Measurements from ENCODE around the gene PEX13.

Gene PEX13

DNA sequence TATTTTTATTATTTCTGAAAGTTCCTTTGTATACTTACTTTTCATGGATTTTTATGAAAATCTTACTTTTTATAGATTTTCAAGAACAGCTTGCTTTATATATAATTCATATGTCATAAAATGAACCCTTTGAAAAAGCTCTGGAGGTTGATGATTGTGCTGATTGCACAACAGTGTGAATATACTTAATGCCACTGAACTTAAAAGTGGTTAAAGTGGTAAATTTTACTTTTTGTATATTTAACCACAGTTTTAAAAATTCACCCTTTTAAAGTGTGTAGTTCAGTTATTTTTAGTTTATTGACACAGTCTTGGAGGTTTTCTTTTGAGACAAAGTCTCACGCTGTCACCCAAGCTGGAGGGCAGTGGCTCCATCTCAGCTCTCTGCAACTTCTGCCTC lies 56.6 kb downstream of the PEX13 start:
- H3K27ac ChIP-seq: no peak overlapping the region; the same call in 1 of the 2 replicates
- H3K4me3 ChIP-seq: no peak overlapping the region
- TF ChIP-seq EZH2 (IDR thresholded peaks at IDR 0.05): no peak
- no peak for TF ChIP-seq FOXP2 (optimal IDR thresholded peaks at IDR 0.05; ENCODE audit: control extremely low read depth, extremely low read length, insufficient read depth)
- H3K9me3 ChIP-seq (ENCODE audit: low read depth, low read length): no peaks in the 10 kb centered on the region
- H3K9ac ChIP-seq (ENCODE audit: insufficient read length): no peak overlapping the region
- H3K36me3 ChIP-seq (ENCODE audit: insufficient read depth, low read length): peaks cover 29% of the 10 kb centered on the region
- no peak for DNase-seq (ENCODE audit: low read depth, low spot score)

DNA sequence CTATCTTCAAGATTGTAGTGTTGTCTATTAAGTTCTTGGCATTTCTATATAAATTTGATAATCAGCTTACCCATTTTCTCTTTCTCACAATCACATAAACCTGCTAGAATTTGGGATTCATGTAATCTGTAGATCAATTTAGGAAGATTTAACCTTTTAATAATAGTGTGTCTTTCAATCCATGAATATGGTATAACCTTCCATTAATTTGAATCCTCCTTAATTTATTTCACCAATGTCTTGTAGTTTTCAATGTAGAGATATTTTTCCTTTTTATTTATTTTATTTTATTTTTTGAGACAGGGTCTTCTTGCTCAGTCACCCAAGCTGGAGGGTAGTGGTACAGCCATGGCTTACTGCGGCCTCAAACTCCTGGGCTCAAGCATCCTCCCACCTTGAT lies 68.4 kb downstream of the PEX13 start:
- no peak for DNase-seq (ENCODE audit: low read depth, low spot score)
- Histone ChIP-seq H3K27ac (no peak overlapping the region), H3K9me3 (ENCODE audit: low read depth, low read length) (no peaks in the 10 kb centered on the region), H3K36me3 (ENCODE audit: insufficient read depth, low read length) (peaks cover 7% of the 10 kb centered on the region; the same call in 1 of the 2 replicates), H3K9ac (ENCODE audit: insufficient read length) (no peak overlapping the region), H3K4me3 (no peak overlapping the region)
- TF ChIP-seq FOXP2 (optimal IDR thresholded peaks at IDR 0.05; ENCODE audit: control extremely low read depth, extremely low read length, insufficient read depth): no peak
- TF ChIP-seq POLR2AphosphoS5 (IDR thresholded peaks at IDR 0.05; ENCODE audit: borderline replicate concordance, low read depth, low read length): no peak
- no peak for TF ChIP-seq EZH2 (IDR thresholded peaks at IDR 0.05)

DNA sequence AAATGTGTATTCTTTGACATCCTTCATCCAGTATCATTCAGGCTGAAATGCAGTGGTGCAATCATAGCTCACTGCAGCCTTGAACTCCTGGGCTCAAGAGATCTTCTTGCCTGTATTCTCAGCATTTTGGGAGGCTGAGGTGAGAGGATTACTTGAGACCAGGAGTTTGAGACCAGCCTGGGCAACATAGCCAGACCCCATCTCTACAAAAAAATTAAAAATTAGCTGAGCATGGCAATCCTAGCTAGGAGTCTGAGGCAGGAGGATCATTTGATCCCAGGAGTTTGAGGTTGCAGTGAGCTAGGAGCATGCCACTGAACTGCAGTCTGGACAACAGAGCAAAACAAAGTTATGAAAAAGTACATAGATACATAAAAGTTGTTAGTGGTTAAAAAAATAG lies 72.3 kb downstream of the PEX13 start:
- DNase-seq (ENCODE audit: low read depth, low spot score): no peak
- no peak overlapping the region for H3K4me3 ChIP-seq
- peaks cover 7% of the 10 kb centered on the region; the same call in 1 of the 2 replicates for H3K36me3 ChIP-seq (ENCODE audit: insufficient read depth, low read length)
- no peak overlapping the region for H3K27ac ChIP-seq
- H3K9me3 ChIP-seq (ENCODE audit: low read depth, low read length): no peaks in the 10 kb centered on the region
- H3K9ac ChIP-seq (ENCODE audit: insufficient read length): no peak overlapping the region
- no peak for TF ChIP-seq EZH2 (IDR thresholded peaks at IDR 0.05)
- TF ChIP-seq FOXP2 (optimal IDR thresholded peaks at IDR 0.05; ENCODE audit: control extremely low read depth, extremely low read length, insufficient read depth): no peak
- no peak for TF ChIP-seq POLR2AphosphoS5 (IDR thresholded peaks at IDR 0.05; ENCODE audit: borderline replicate concordance, low read depth, low read length)

GRCh38 chr2:61090386-61090921 lies 72.9 kb downstream of the PEX13 start:
- Histone ChIP-seq H3K4me3 (no peak overlapping the region), H3K9me3 (ENCODE audit: low read depth, low read length) (no peaks in the 10 kb centered on the region), H3K36me3 (ENCODE audit: insufficient read depth, low read length) (peaks cover 4% of the 10 kb centered on the region; the same call in 1 of the 2 replicates), H3K9ac (ENCODE audit: insufficient read length) (no peak overlapping the region), H3K27ac (no peak overlapping the region)
- no peak for DNase-seq (ENCODE audit: low read depth, low spot score)
- TF ChIP-seq FOXP2 (optimal IDR thresholded peaks at IDR 0.05; ENCODE audit: control extremely low read depth, extremely low read length, insufficient read depth) (no peak), EZH2 (IDR thresholded peaks at IDR 0.05) (no peak), POLR2AphosphoS5 (IDR thresholded peaks at IDR 0.05; ENCODE audit: borderline replicate concordance, low read depth, low read length) (no peak)

GRCh38 chr2:61091485-61091884 lies 74.0 kb downstream of the PEX13 start:
- Histone ChIP-seq H3K27ac (no peak overlapping the region), H3K9ac (ENCODE audit: insufficient read length) (no peak overlapping the region), H3K4me3 (no peak overlapping the region), H3K36me3 (ENCODE audit: insufficient read depth, low read length) (no peaks in the 10 kb centered on the region), H3K9me3 (ENCODE audit: low read depth, low read length) (no peaks in the 10 kb centered on the region)
- TF ChIP-seq FOXP2 (optimal IDR thresholded peaks at IDR 0.05; ENCODE audit: control extremely low read depth, extremely low read length, insufficient read depth): no peak
- TF ChIP-seq POLR2AphosphoS5 (IDR thresholded peaks at IDR 0.05; ENCODE audit: borderline replicate concordance, low read depth, low read length): no peak
- no peak for TF ChIP-seq EZH2 (IDR thresholded peaks at IDR 0.05)
- DNase-seq (ENCODE audit: low read depth, low spot score): no peak

- Histone ChIP-seq H3K9me3 (ENCODE audit: low read depth, low read length) (no peaks in the 10 kb centered on the region), H3K36me3 (ENCODE audit: insufficient read depth, low read length) (no peaks in the 10 kb centered on the region), H3K9ac (ENCODE audit: insufficient read length) (no peak overlapping the region), H3K4me3 (no peak overlapping the region), H3K27ac (no peak overlapping the region)
- no peak for TF ChIP-seq FOXP2 (optimal IDR thresholded peaks at IDR 0.05; ENCODE audit: control extremely low read depth, extremely low read length, insufficient read depth)
- DNase-seq (ENCODE audit: low read depth, low spot score): no peak
Observed at GRCh38 chr2:61096438-61096837, 78.9 kb downstream of the PEX13 start.

GRCh38 chr2:61100801-61101200 lies 83.3 kb downstream of the PEX13 start:
- no peak for DNase-seq (ENCODE audit: low read depth, low spot score)
- Histone ChIP-seq H3K36me3 (ENCODE audit: insufficient read depth, low read length) (no peaks in the 10 kb centered on the region; the same call in 1 of the 2 replicates), H3K4me3 (no peak overlapping the region), H3K27ac (no peak overlapping the region), H3K9me3 (ENCODE audit: low read depth, low read length) (no peaks in the 10 kb centered on the region), H3K9ac (ENCODE audit: insufficient read length) (no peak overlapping the region)
- TF ChIP-seq EZH2 (IDR thresholded peaks at IDR 0.05) (no peak), POLR2AphosphoS5 (IDR thresholded peaks at IDR 0.05; ENCODE audit: borderline replicate concordance, low read depth, low read length) (no peak), FOXP2 (optimal IDR thresholded peaks at IDR 0.05; ENCODE audit: control extremely low read depth, extremely low read length, insufficient read depth) (no peak)
